Chondrocyte (in vitro differentiated cells): ENCODE measurements around the gene RAB37. TPM values are rescaled to one million over a fixed set of nuclear protein-coding genes. Genes with fewer than 3 reads are reported as not detected.

Experiments used
- DNase-seq: peaks from one replicate; pipeline ENCODE4 v3.0.0; 2021; ENCODE audit warnings: mixed read lengths, low spot score
- H3K27ac Mint-ChIP-seq: one replicate; pipeline ENCODE4 v1.8.0; 2021; ENCODE audit warnings: mild to moderate bottlenecking, moderate library complexity, mixed read lengths; ENCODE audit not compliant: unreplicated experiment
- H3K27me3 Mint-ChIP-seq: 2 replicates; pipeline ENCODE4 v1.8.0; 2021; ENCODE audit warnings: low read depth, mixed read lengths
- H3K36me3 Mint-ChIP-seq: 2 replicates; pipeline ENCODE4 v1.8.0; 2021; ENCODE audit warnings: low read depth, mixed read lengths
- H3K4me1 Mint-ChIP-seq: 2 replicates; pipeline ENCODE4 v1.8.0; 2021; ENCODE audit warnings: low read depth, mild to moderate bottlenecking, mixed read lengths
- H3K4me3 Mint-ChIP-seq: one replicate; pipeline ENCODE4 v1.8.0; 2021; ENCODE audit warnings: mild to moderate bottlenecking, moderate library complexity, mixed read lengths; ENCODE audit not compliant: unreplicated experiment
- H3K9me3 Mint-ChIP-seq: 2 replicates; pipeline ENCODE4 v1.8.0; 2021; ENCODE audit warnings: low read depth, mixed read lengths
- total RNA-seq: library from RNA; stranded (reverse); gene quantifications from 3 replicates; pipeline ENCODE4 v1.2.1, GENCODE V29; 2021
- TF ChIP-seq, protein P1 (sequence below): fragments of 200-600 bp; sonication (generic); IDR thresholded peaks from 2 replicates; pipeline ENCODE4 v1.5.0; 2021; ENCODE audit warnings: antibody characterized with exemption, mild to moderate bottlenecking, moderate library complexity

RAB37 gene
- total RNA-seq, 1 donor from 2014 or later: 0.15 TPM

DNA sequence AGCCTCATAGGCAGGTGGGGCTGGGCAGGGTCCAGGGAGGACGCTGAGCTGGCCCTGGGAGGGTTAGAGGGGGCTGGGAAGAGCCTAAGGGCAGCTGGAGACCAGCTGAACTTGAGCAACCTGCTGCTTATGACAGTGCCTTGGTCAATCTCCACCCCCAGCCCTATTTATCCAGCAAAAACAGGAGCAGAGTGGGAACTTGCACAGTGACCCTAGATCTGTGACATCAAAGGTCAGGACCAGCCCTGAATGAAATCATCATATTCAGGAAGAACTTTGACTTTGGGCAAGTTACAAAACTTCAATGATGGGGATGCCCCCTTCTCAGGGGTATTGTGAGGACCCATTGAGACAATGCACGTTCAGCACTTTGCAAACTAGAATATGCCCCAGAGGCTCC lies 33.7 kb upstream of the RAB37 start:
- Mint-ChIP-seq H3K4me3 (no peak overlapping the region), H3K4me1 (no peaks in the 10 kb centered on the region), H3K27ac (no peak overlapping the region), H3K9me3 (no peaks in the 10 kb centered on the region), H3K36me3 (no peaks in the 10 kb centered on the region), H3K27me3 (peaks cover 39% of the 10 kb centered on the region)
- DNase-seq: no peak
- TF ChIP-seq, protein P1, sequence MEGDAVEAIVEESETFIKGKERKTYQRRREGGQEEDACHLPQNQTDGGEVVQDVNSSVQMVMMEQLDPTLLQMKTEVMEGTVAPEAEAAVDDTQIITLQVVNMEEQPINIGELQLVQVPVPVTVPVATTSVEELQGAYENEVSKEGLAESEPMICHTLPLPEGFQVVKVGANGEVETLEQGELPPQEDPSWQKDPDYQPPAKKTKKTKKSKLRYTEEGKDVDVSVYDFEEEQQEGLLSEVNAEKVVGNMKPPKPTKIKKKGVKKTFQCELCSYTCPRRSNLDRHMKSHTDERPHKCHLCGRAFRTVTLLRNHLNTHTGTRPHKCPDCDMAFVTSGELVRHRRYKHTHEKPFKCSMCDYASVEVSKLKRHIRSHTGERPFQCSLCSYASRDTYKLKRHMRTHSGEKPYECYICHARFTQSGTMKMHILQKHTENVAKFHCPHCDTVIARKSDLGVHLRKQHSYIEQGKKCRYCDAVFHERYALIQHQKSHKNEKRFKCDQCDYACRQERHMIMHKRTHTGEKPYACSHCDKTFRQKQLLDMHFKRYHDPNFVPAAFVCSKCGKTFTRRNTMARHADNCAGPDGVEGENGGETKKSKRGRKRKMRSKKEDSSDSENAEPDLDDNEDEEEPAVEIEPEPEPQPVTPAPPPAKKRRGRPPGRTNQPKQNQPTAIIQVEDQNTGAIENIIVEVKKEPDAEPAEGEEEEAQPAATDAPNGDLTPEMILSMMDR: no peak

GRCh38 chr17:74704544-74704943 lies 32.5 kb upstream of the RAB37 start:
- H3K36me3 Mint-ChIP-seq: no peaks in the 10 kb centered on the region
- H3K27ac Mint-ChIP-seq: no peak overlapping the region
- H3K27me3 Mint-ChIP-seq: peaks cover 36% of the 10 kb centered on the region
- no peaks in the 10 kb centered on the region for H3K9me3 Mint-ChIP-seq
- no peak for DNase-seq
- H3K4me3 Mint-ChIP-seq: no peak overlapping the region
- H3K4me1 Mint-ChIP-seq: no peaks in the 10 kb centered on the region
- TF ChIP-seq, protein P1: no peak

- no peak for DNase-seq
- H3K9me3 Mint-ChIP-seq: no peaks in the 10 kb centered on the region
- no peak overlapping the region for H3K27ac Mint-ChIP-seq
- H3K4me1 Mint-ChIP-seq: no peaks in the 10 kb centered on the region
- H3K4me3 Mint-ChIP-seq: no peak overlapping the region
- no peaks in the 10 kb centered on the region for H3K36me3 Mint-ChIP-seq
- TF ChIP-seq, protein P1: no peak
- peaks cover 42% of the 10 kb centered on the region for H3K27me3 Mint-ChIP-seq
Observed at GRCh38 chr17:74711058-74711824, 25.8 kb upstream of the RAB37 start.

DNA sequence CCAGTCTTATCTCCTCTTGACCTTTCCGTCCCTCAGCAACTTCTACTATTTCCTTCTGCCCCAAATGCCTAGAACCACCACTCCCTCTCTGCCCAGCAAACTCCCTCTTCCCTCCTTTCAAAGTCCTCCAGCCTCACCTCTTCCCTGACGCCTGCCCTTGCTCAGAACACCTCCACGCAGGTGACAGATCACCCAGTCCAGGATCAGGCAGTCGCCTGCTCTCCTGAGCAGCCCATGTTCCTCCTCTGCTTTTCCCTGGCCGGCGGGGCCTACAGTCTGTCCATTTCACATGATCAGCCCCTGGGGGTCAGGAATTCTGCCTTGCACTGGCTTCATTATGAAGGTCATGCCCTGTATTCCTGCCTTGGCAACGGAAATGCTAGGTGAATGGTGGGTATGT lies 24.8 kb upstream of the RAB37 start:
- Mint-ChIP-seq H3K4me1 (no peaks in the 10 kb centered on the region), H3K9me3 (no peaks in the 10 kb centered on the region), H3K4me3 (no peak overlapping the region), H3K27me3 (peaks cover 40% of the 10 kb centered on the region), H3K36me3 (no peaks in the 10 kb centered on the region), H3K27ac (no peak overlapping the region)
- DNase-seq: no peak
- TF ChIP-seq, protein P1: no peak

DNA sequence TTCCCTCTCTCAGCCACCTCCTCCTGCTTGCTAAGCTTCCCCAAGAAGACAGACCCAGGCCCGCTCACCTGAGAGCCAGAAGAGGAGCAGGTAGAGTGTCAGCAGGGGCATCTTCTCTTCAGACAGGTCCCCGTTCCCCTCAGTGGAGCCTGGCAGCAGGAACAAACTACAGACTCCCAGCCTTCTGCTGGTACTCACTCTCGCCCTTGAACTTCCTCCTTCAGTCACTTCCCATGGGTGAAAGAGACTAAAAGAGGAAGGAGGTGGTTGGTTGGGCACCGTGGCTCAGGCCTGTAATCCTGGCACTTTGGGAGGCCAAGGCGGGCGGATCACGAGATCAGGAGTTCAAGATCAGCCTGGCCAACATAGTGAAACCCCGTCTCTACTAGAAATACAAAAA lies 24.3 kb upstream of the RAB37 start, which contains the start of gene CD300LF:
Gene CD300LF (minus strand): TSS at position 168 of the 400 bp plus-strand sequence. CDS start 57 bp downstream, at position 111.
- Mint-ChIP-seq H3K27me3 (peaks cover 40% of the 10 kb centered on the region), H3K9me3 (no peaks in the 10 kb centered on the region), H3K27ac (no peak within 1 kb of the TSS), H3K4me1 (no peaks in the 10 kb centered on the region), H3K36me3 (no peaks in the 10 kb centered on the region), H3K4me3 (no peak within 1 kb of the TSS)
- no peak for DNase-seq
- TF ChIP-seq, protein P1: no peak
